GM23248 (cell line): Measurements from ENCODE around the gene AGRN.
"Not testable (repeated sequence)": the region's sequence is repeated elsewhere in the genome, so short reads cannot be mapped to it uniquely, and the experiment has no call there.

Source experiments
- EZH2 ChIP-seq: fragments of 200-600 bp; sonication (generic); IDR thresholded peaks from 2 replicates; pipeline ENCODE4 v1.6.1; 2018; ENCODE audit warnings: antibody characterized with exemption, mild to moderate bottlenecking; ENCODE audit not compliant: insufficient read depth, poor library complexity, severe bottlenecking
- EZH2phosphoT487 ChIP-seq: fragments of 200-600 bp; sonication (generic); IDR thresholded peaks from 2 replicates; pipeline ENCODE4 v1.6.1; 2018; ENCODE audit warnings: antibody characterized with exemption, moderate library complexity, mild to moderate bottlenecking, low read depth; ENCODE audit not compliant: insufficient read depth

DNA sequence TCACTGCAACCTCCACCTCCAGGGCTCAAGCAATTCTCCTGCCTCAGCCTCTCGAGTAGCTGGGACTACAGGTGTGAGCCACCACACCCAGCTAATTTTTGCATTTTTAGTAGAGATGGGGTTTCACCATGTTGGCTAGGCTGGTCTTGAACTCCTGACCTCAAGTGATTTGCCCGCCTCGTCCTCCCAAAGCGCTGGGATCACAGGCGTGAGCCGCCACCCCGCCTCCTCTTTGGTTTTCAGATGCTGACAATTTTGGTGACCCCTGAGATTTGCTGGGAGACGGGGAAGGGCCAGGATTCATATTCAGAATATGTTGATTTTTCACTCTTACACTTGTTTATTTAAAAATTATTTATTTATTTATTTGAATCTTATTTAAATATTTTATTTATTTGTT, 9.8 kb upstream of the AGRN start:
- not testable (repeated sequence) for TF ChIP-seq EZH2, EZH2phosphoT487
